Activated T-cell treated with anti-CD3 and anti-CD28 coated beads, Interleukin-2, amount 50 U/mL, for 24 hours (primary cell): ENCODE data around the gene PPM1A.

Experiments
- DNase-seq: peaks from one replicate; pipeline ENCODE4 v3.0.0-alpha.2; 2020
- H3K27ac Mint-ChIP-seq: 2 replicates; pipeline ENCODE4 v1.8.0; 2020; ENCODE audit warnings: mild to moderate bottlenecking, mixed read lengths
- H3K27me3 Mint-ChIP-seq: 2 replicates; pipeline ENCODE4 v1.8.0; 2020; ENCODE audit warnings: mixed read lengths
- H3K36me3 Mint-ChIP-seq: 2 replicates; pipeline ENCODE4 v1.8.0; 2020; ENCODE audit warnings: low read depth, mixed read lengths
- H3K4me1 Mint-ChIP-seq: 2 replicates; pipeline ENCODE4 v1.8.0; 2020; ENCODE audit warnings: low read depth, mixed read lengths
- H3K4me3 Mint-ChIP-seq: 2 replicates; pipeline ENCODE4 v1.8.0; 2020; ENCODE audit warnings: mild to moderate bottlenecking, moderate library complexity, mixed read lengths
- H3K9me3 Mint-ChIP-seq: 2 replicates; pipeline ENCODE4 v1.8.0; 2020; ENCODE audit warnings: mixed read lengths

Gene PPM1A

DNA sequence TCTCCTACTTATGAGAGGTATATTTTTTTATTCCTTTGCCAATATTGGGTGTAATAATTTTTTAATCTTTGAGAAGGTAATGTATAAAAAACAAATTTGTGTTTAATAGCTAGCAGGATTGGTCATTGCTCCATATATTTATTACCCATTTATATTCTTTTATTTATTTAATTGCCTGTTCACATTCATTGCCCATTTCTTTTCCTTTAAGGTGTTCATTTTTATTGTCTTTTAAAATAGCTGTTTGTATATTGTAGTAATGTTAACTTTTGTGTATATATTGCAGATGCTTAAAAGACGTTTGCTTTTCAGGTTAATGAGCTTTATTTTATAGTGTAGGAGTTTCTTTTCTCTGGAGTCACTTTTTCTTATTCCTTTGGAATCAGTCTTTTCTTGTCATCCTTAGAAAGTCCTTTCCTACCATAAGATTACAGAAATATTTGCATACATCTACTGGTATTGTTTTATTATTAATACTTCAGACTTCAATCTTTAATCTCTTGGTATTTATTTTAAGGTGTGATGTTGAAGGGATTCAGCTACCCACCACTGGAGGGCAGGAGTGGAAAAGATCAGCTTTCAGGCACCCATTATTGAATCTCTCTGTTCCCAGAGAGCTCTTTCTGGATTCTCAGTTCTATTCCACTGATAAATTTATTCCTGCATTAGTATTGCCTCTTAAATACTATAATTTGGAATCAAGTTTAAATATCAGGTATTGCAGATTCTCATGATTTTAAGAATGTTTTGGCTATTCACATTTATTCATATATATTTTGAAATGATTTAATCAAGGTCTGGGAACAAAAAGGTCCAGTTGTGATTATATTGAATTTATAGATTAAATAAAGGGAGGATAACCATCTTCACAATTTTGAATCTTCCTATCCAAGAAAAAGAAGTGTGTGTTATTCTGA, 17.3 kb downstream of the PPM1A start:
- DNase-seq: no peak
- Mint-ChIP-seq H3K27me3 (no peaks in the 10 kb centered on the region), H3K4me1 (peaks cover 33% of the 10 kb centered on the region), H3K4me3 (no peak overlapping the region), H3K36me3 (peaks cover 45% of the 10 kb centered on the region), H3K27ac (no peak overlapping the region), H3K9me3 (peaks cover 3% of the 10 kb centered on the region)

DNA sequence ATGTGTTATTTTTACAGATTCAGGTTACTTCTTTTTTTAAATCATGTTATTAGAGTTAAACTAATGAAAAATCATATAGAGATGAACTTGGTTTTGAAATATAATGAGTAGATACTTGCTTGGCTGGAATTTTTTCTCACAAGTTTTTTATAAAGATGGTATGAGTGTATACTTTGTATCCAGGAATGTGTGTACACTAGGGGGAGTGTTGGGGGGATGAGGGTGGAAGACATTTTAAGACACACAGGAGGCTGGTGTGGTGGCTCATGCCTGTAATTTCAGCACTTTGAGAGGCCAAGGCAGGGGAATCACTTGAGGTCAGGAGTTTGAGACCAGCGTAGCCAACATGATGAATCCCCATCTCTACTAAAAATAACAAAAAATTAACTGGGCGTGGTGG, 23.2 kb downstream of the PPM1A start:
- Mint-ChIP-seq H3K4me3 (no peak overlapping the region), H3K36me3 (peaks cover 40% of the 10 kb centered on the region), H3K4me1 (peaks cover 57% of the 10 kb centered on the region), H3K27me3 (no peaks in the 10 kb centered on the region), H3K9me3 (no peaks in the 10 kb centered on the region), H3K27ac (no peak overlapping the region)
- no peak for DNase-seq

- Mint-ChIP-seq H3K4me3 (no peak overlapping the region), H3K27ac (no peak overlapping the region), H3K4me1 (peaks cover 63% of the 10 kb centered on the region), H3K27me3 (no peaks in the 10 kb centered on the region), H3K36me3 (peaks cover 43% of the 10 kb centered on the region), H3K9me3 (no peaks in the 10 kb centered on the region)
- no peak for DNase-seq
Measured at GRCh38 chr14:60273956-60274355, 24.9 kb downstream of the PPM1A start.

DNA sequence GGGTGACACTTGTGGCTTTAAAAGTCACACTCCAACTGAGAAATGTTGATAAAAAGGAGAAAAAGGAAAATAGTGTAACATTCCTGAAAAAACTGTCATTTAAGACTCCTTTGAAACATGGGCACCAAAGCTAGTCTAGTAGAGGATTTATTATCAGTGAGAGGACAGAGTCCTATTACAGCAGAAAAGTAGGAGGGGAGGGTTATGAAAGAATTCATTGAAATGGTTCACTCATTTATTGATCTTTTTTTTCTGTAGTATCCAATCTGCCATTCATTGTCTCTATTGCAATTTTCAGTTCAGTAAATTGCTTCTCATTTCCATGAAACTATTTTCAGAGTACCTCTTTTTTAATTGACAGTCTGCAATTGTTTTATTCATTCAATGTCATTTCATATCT, 25.4 kb downstream of the PPM1A start:
- Mint-ChIP-seq H3K9me3 (no peaks in the 10 kb centered on the region), H3K4me1 (peaks cover 62% of the 10 kb centered on the region), H3K27me3 (no peaks in the 10 kb centered on the region), H3K36me3 (peaks cover 41% of the 10 kb centered on the region), H3K4me3 (no peak overlapping the region), H3K27ac (no peak overlapping the region)
- no peak for DNase-seq

- peaks cover 39% of the 10 kb centered on the region for H3K36me3 Mint-ChIP-seq
- no peak for DNase-seq
- H3K27ac Mint-ChIP-seq: no peak overlapping the region
- H3K4me3 Mint-ChIP-seq: no peak overlapping the region
- H3K9me3 Mint-ChIP-seq: no peaks in the 10 kb centered on the region
- no peaks in the 10 kb centered on the region for H3K27me3 Mint-ChIP-seq
- H3K4me1 Mint-ChIP-seq: peaks cover 62% of the 10 kb centered on the region
Measured at GRCh38 chr14:60275932-60276331, 26.9 kb downstream of the PPM1A start.

GRCh38 chr14:60276347-60276746, 27.3 kb downstream of the PPM1A start:
- no peak for DNase-seq
- Mint-ChIP-seq H3K27ac (no peak overlapping the region), H3K4me1 (peaks cover 59% of the 10 kb centered on the region), H3K27me3 (no peaks in the 10 kb centered on the region), H3K4me3 (no peak overlapping the region), H3K36me3 (peaks cover 38% of the 10 kb centered on the region), H3K9me3 (no peaks in the 10 kb centered on the region)

DNA sequence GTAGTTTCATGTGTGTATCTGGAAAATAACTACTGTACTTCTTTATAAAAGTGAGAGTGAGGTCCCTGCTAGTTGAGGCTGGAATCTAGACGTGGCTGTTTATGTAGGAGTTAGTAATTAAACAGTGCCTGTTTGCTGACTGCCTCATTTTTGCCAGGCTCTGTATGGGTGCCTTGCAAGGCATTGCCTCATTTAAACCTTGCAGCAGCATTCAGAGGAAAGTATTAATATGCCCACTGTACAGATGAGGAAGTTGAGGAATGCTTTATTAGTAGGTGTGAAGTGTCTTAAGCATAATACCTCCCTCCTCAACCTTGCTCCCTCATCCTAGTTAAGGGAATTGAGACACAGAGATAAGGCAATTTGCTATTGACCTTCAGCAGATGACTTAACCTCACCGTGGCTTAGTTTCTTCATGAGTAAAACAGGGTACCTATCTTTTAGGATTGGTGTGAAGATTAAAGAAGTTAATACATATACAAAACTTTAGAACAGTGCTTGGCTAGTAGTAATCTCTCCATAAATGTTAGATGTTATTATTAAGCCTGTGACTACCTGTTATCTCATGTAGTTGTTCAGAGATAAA, 28.7 kb downstream of the PPM1A start:
- no peak for DNase-seq
- H3K4me3 Mint-ChIP-seq: no peak overlapping the region
- H3K27ac Mint-ChIP-seq: no peak overlapping the region
- H3K9me3 Mint-ChIP-seq: no peaks in the 10 kb centered on the region
- H3K36me3 Mint-ChIP-seq: peaks cover 44% of the 10 kb centered on the region
- peaks cover 53% of the 10 kb centered on the region for H3K4me1 Mint-ChIP-seq
- H3K27me3 Mint-ChIP-seq: no peaks in the 10 kb centered on the region

DNA sequence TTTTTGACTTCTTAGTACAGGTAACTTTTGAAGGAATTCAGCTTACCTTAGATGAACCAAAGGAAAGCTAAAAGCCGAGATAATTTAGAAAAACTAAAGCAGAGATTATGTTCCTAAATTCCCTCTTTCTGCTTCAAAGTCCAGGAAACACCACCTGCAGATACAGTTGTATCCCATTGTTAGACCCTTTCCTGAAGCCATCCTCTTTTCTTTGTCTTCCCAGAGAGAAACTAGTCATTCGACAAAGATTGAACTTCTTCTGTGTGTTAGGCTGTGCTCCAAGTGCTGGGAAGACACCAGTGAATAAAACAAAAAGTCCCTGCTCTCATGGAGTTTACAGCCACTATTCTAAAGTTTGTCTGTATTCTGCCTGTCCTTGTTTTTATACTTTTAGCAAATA, 29.3 kb downstream of the PPM1A start:
- no peak for DNase-seq
- Mint-ChIP-seq H3K27me3 (no peaks in the 10 kb centered on the region), H3K27ac (no peak overlapping the region), H3K4me3 (no peak overlapping the region), H3K36me3 (peaks cover 51% of the 10 kb centered on the region), H3K4me1 (peaks cover 51% of the 10 kb centered on the region), H3K9me3 (no peaks in the 10 kb centered on the region)

DNA sequence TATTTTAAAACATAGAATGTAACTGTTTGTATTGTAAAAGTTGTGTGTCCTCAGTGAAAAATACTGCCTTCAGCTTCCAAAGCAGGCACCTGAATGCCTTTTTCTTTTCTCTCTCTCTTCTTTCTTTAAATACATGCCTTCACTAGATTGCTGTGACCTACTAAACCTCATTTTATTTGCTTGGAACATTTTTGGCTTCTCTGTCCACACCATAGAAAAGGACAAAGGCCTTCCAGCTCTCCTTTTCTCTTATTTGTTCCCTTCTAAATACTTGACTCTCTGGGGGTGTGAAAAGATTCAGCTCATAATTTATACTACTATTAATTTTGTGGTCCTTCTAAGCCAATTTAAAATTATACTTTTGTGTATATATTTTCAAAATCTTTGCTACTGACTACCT, 38.4 kb downstream of the PPM1A start:
- H3K4me3 Mint-ChIP-seq: no peak overlapping the region
- no peaks in the 10 kb centered on the region for H3K9me3 Mint-ChIP-seq
- H3K4me1 Mint-ChIP-seq: peaks cover 7% of the 10 kb centered on the region
- no peak for DNase-seq
- H3K36me3 Mint-ChIP-seq: peaks cover 73% of the 10 kb centered on the region
- no peaks in the 10 kb centered on the region for H3K27me3 Mint-ChIP-seq
- H3K27ac Mint-ChIP-seq: no peak overlapping the region

DNA sequence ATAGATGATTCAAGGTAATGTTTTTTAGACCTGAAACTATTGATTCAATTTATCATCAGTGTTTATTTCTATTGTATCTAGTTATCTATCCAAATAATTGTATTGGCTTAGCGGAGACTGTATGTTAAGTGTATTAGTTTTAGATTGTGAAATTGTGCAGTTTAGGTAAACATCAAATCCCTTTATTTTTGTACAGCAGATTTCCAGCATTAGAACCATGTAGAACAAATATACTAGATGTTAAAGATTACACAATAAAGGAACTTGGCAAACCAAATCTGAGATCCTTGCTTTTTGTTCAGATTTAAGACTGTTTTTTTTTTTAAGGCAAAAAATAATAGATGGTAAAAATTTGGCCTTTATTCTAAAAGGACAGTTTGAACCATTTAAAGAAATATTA, 39.3 kb downstream of the PPM1A start:
- Mint-ChIP-seq H3K36me3 (peaks cover 73% of the 10 kb centered on the region), H3K27me3 (no peaks in the 10 kb centered on the region), H3K27ac (no peak overlapping the region), H3K4me1 (peaks cover under 1% of the 10 kb centered on the region), H3K4me3 (no peak overlapping the region), H3K9me3 (no peaks in the 10 kb centered on the region)
- no peak for DNase-seq

GRCh38 chr14:60294411-60295069, 45.5 kb downstream of the PPM1A start:
- Mint-ChIP-seq H3K9me3 (no peaks in the 10 kb centered on the region), H3K4me3 (no peak overlapping the region), H3K36me3 (peaks cover 61% of the 10 kb centered on the region), H3K4me1 (no peaks in the 10 kb centered on the region), H3K27me3 (no peaks in the 10 kb centered on the region), H3K27ac (no peak overlapping the region)
- no peak for DNase-seq

GRCh38 chr14:60300019-60300418, 51.0 kb downstream of the PPM1A start:
- no peaks in the 10 kb centered on the region for H3K27me3 Mint-ChIP-seq
- DNase-seq: no peak
- no peaks in the 10 kb centered on the region for H3K9me3 Mint-ChIP-seq
- peaks cover 15% of the 10 kb centered on the region for H3K36me3 Mint-ChIP-seq
- no peak overlapping the region for H3K4me3 Mint-ChIP-seq
- no peak overlapping the region for H3K27ac Mint-ChIP-seq
- no peaks in the 10 kb centered on the region for H3K4me1 Mint-ChIP-seq

DNA sequence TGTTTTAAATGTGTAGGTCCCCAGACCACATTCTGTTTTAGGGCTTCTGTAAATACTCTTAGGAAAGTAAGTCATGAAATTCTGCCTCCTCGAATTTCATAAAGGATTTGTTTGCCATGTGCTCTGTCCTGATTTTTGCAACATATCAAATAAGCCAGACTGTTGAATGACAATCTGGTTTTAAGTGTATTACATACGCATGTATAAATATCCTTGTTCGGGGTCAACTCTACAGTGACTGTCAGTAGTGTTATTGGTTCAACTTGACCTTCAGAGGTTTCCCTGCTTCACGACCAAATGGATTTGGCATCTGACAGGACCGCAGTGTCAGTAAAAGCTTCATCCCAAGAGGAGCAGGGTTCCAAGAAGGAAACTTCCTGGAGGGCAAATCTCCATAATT, 52.7 kb downstream of the PPM1A start:
- H3K4me3 Mint-ChIP-seq: no peak overlapping the region
- peaks cover 11% of the 10 kb centered on the region for H3K36me3 Mint-ChIP-seq
- H3K4me1 Mint-ChIP-seq: no peaks in the 10 kb centered on the region
- H3K27ac Mint-ChIP-seq: no peak overlapping the region
- H3K27me3 Mint-ChIP-seq: no peaks in the 10 kb centered on the region
- H3K9me3 Mint-ChIP-seq: peaks cover 8% of the 10 kb centered on the region
- no peak for DNase-seq

DNA sequence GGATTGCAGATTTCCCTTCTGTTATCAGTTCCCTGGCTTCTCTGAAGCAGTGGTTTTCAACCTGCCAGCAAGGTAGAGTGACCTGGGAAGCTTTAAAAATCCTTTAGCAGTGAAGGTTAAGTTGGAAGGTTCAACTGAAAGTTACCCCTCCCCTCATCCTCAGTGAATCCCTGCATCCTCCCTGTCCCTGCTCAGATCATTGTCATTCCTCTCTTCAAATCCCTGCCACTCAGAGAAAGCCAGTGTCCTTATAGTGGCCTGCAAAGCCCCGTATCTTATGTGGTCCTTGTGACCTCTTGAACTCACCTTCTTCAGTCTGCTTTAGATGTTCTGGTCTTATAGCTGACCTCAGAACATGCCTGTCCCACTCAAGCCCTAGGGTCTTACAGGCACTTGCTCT, 53.6 kb downstream of the PPM1A start:
- H3K4me3 Mint-ChIP-seq: no peak overlapping the region
- DNase-seq: no peak
- H3K4me1 Mint-ChIP-seq: no peaks in the 10 kb centered on the region
- H3K27ac Mint-ChIP-seq: no peak overlapping the region
- H3K27me3 Mint-ChIP-seq: no peaks in the 10 kb centered on the region
- peaks cover 3% of the 10 kb centered on the region for H3K36me3 Mint-ChIP-seq
- peaks cover 8% of the 10 kb centered on the region for H3K9me3 Mint-ChIP-seq

- Mint-ChIP-seq H3K27ac (no peak overlapping the region), H3K4me3 (no peak overlapping the region), H3K9me3 (peaks cover 8% of the 10 kb centered on the region), H3K36me3 (peaks cover 3% of the 10 kb centered on the region), H3K4me1 (no peaks in the 10 kb centered on the region), H3K27me3 (no peaks in the 10 kb centered on the region)
- no peak for DNase-seq
Measured at GRCh38 chr14:60303745-60304144, 54.7 kb downstream of the PPM1A start.
